Psoas muscle (tissue), 8 donors: ENCODE data around the gene ROS1. TPM values are rescaled to one million over a fixed set of nuclear protein-coding genes. Genes with fewer than 3 reads are reported as not detected.

ENCODE experiments used
- ATAC-seq, 4 donors: fragments of 200-7000 bp; cut with Tn5 transposase; one replicate each; pipeline ENCODE4 v1.9.1; 2020; ENCODE audit warnings: moderate library complexity in 3 of 4, mild to moderate bottlenecking in 2 of 4
- DNase-seq, 2 donors: peaks; one replicate each; pipeline ENCODE4 v3.0.0-alpha.2; 2020
- H3K27ac ChIP-seq: fragments of 200-600 bp; one replicate; pipeline ENCODE4 v1.8.0; 2022
- H3K27me3 ChIP-seq, 3 donors: fragments of 200-600 bp in 1 of 3; one replicate each; pipeline versions ENCODE4 v1.6.1 to v1.8.0; 2013 to 2022; ENCODE audit warnings: low read length in 2 of 3, mild to moderate bottlenecking in 2 of 3, moderate library complexity in 1 of 3; ENCODE audit not compliant: insufficient read depth in 3 of 3
- H3K36me3 ChIP-seq, 2 donors: fragments of 200-600 bp in 1 of 2; one replicate each; pipeline versions ENCODE4 v1.6.1 to v1.8.0; 2013 to 2022; ENCODE audit warnings: low read depth in 1 of 2, mild to moderate bottlenecking in 1 of 2, moderate library complexity in 1 of 2; ENCODE audit not compliant: insufficient read depth in 1 of 2
- H3K4me1 ChIP-seq: fragments of 200-600 bp; one replicate; pipeline ENCODE4 v1.8.0; 2022
- H3K4me3 ChIP-seq: fragments of 200-600 bp; one replicate; pipeline ENCODE4 v1.8.0; 2022; ENCODE audit warnings: mild to moderate bottlenecking
- H3K9me3 ChIP-seq: fragments of 200-600 bp; one replicate; pipeline ENCODE4 v1.8.0; 2022
- CTCF ChIP-seq: fragments of 200-600 bp; IDR thresholded peaks from one replicate; pipeline ENCODE4 v1.8.0; 2022; ENCODE audit warnings: antibody characterized with exemption
- WGBS, 3 donors: extraction: QIAGEN DNeasy Blood & Tissue Kit; methylation state at CpG; one replicate each; pipeline versions ENCODE4 v1.1.6 to v1.1.7; 2013; 5-methylcytosine and 5-hydroxymethylcytosine counted together
- intact Hi-C, 2 donors: fragments of 100-400 bp; cut with DNase I; formaldehyde crosslinking; loops; one replicate each; pipeline versions ENCODE4 v1.11.0 to v1.14.2; 2022
- polyA plus RNA-seq, 3 donors: library from polyadenylated mRNA; stranded (reverse); fragments of 200-250 nt; gene quantifications; one replicate each; pipeline ENCODE4 v1.2.3, GENCODE V29; 2013
- total RNA-seq, 4 donors: library from RNA; stranded (reverse); fragmentation: NEBNext Ultra II Directional in 2 of 4; extraction: Animal tissue kit (Norgen Biotek cat#: 25700) in 2 of 4; gene quantifications; one replicate each; pipeline versions ENCODE4 v1.2.1 to v1.2.4, GENCODE V29; 2021 to 2023
- donor health status: healthy with polysubstance abuse.
- donor health status: DM: no; HTN: no; CAD: no; lungs with moderate emphysema.
- donor health status: Bipolar disorder and iron deficiency.
- donor health status: healthy.
- donor health status: DM: yes; HTN: yes; CAD: no.
- donor health status: DM: no; HTN: no; CAD: no.
- donor health status: DM: no; HTN: no; CAD: no.
- donor health status: DM: yes; HTN: yes; CAD: no.

The ROS1 gene
- total and polyA plus RNA-seq, 7 donors, result 0.04 to 0.06 TPM; not detected in 5

GRCh38 chr6:117423754-117424153, 2.0 kb downstream of the ROS1 start:
- H3K27me3 ChIP-seq, result no peaks in the 10 kb centered on the region
- intact Hi-C loops, result no loop called here
- no peaks in the 10 kb centered on the region for H3K4me1 ChIP-seq
- no peak overlapping the region for H3K4me3 ChIP-seq
- no peak for TF ChIP-seq CTCF
- no peak overlapping the region for H3K27ac ChIP-seq
- H3K9me3 ChIP-seq, result no peaks in the 10 kb centered on the region
- WGBS, 3 donors, result 31 to 62% (median 49%) methylated on average over 3 of the region's 3 CpGs
- ATAC-seq (peak in 1 of 4 donors; percentile 52), DNase-seq (no peak)
- H3K36me3 ChIP-seq, result no peaks in the 10 kb centered on the region

GRCh38 chr6:117418320-117418719, 7.4 kb downstream of the ROS1 start:
- intact Hi-C loops, result no loop called here
- Histone ChIP-seq H3K27me3 (no peaks in the 10 kb centered on the region), H3K4me1 (no peaks in the 10 kb centered on the region), H3K36me3 (no peaks in the 10 kb centered on the region), H3K4me3 (no peak overlapping the region), H3K27ac (no peak overlapping the region), H3K9me3 (no peaks in the 10 kb centered on the region)
- ATAC-seq (no peak), DNase-seq (no peak)
- 72 to 78% (median 76%) methylated on average over 4 of the region's 4 CpGs for WGBS, 3 donors
- TF ChIP-seq CTCF, result no peak

- no peak overlapping the region for H3K4me3 ChIP-seq
- 85 to 88% (median 88%) methylated on average over 1 of the region's 1 CpG for WGBS, 3 donors
- no peaks in the 10 kb centered on the region for H3K4me1 ChIP-seq
- DNase-seq (no peak), ATAC-seq (no peak)
- H3K27ac ChIP-seq, result no peak overlapping the region
- no peaks in the 10 kb centered on the region for H3K27me3 ChIP-seq
- no peak for TF ChIP-seq CTCF
- intact Hi-C loops, result no loop called here
- no peaks in the 10 kb centered on the region for H3K36me3 ChIP-seq
- H3K9me3 ChIP-seq, result no peaks in the 10 kb centered on the region
Observed at GRCh38 chr6:117417851-117418250, 7.9 kb downstream of the ROS1 start.

- Histone ChIP-seq H3K9me3 (no peaks in the 10 kb centered on the region), H3K27ac (no peak overlapping the region), H3K4me3 (no peak overlapping the region), H3K4me1 (no peaks in the 10 kb centered on the region), H3K27me3 (no peaks in the 10 kb centered on the region), H3K36me3 (no peaks in the 10 kb centered on the region)
- DNase-seq (no peak), ATAC-seq (no peak)
- intact Hi-C loops, result no loop called here
- no peak for TF ChIP-seq CTCF
Observed at GRCh38 chr6:117414770-117415169, 11.0 kb downstream of the ROS1 start.

GRCh38 chr6:117411474-117411873, 14.3 kb downstream of the ROS1 start:
- H3K27me3 ChIP-seq, result no peaks in the 10 kb centered on the region
- no peak overlapping the region for H3K4me3 ChIP-seq
- ATAC-seq (no peak), DNase-seq (no peak)
- no peaks in the 10 kb centered on the region for H3K36me3 ChIP-seq
- TF ChIP-seq CTCF, result no peak
- H3K27ac ChIP-seq, result no peak overlapping the region
- H3K4me1 ChIP-seq, result no peaks in the 10 kb centered on the region
- intact Hi-C loops, result no loop called here
- H3K9me3 ChIP-seq, result no peaks in the 10 kb centered on the region
- WGBS, 3 donors, result 52 to 68% (median 55%) methylated on average over 3 of the region's 3 CpGs
